ENCODE results near the gene KIF1C.
"Not testable (repeated sequence)": the region's sequence is repeated elsewhere in the genome, so short reads cannot be mapped to it uniquely, and the experiment has no call there.

KIF1C gene

DNA sequence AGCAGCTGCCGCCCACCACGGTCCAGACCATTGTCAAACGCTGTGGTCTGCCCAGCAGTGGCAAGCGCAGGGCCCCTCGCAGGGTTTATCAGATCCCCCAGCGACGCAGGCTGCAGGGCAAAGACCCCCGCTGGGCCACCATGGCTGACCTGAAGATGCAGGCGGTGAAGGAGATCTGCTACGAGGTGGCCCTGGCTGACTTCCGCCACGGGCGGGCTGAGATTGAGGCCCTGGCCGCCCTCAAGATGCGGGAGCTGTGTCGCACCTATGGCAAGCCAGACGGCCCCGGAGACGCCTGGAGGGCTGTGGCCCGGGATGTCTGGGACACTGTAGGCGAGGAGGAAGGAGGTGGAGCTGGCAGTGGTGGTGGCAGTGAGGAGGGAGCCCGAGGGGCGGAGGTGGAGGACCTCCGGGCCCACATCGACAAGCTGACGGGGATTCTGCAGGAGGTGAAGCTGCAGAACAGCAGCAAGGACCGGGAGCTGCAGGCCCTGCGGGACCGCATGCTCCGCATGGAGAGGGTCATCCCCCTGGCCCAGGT lies 24.5 kb downstream of the KIF1C start:
- no peak for TF ChIP-seq CTCF (conservative IDR thresholded peaks at IDR 0.05; ENCODE audit: low read depth, low read length)
- no peak for DNase-seq (ENCODE audit: low read depth)
- no peak overlapping the region for H3K4me3 ChIP-seq (ENCODE audit: low read length)

DNA sequence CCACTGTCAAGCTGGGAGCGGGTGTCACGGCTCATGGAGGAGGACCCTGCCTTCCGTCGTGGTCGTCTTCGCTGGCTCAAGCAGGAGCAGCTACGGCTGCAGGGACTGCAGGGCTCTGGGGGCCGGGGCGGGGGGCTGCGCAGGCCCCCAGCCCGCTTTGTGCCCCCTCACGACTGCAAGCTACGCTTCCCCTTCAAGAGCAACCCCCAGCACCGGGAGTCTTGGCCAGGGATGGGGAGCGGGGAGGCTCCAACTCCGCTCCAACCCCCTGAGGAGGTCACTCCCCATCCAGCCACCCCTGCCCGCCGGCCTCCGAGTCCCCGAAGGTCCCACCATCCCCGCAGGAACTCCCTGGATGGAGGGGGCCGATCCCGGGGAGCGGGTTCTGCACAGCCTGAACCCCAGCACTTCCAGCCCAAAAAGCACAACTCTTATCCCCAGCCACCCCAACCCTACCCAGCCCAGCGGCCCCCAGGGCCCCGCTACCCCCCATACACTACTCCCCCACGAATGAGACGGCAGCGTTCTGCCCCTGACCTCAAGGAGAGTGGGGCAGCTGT lies 25.9 kb downstream of the KIF1C start:
- no peak for TF ChIP-seq CTCF (conservative IDR thresholded peaks at IDR 0.05; ENCODE audit: low read depth, low read length)
- H3K4me3 ChIP-seq (ENCODE audit: low read length), result no peak overlapping the region
- DNase-seq (ENCODE audit: low read depth), result no peak

GRCh38 chr17:5024604-5025003 lies 26.9 kb downstream of the KIF1C start:
- no peak for DNase-seq (ENCODE audit: low read depth)
- no peak for TF ChIP-seq CTCF (conservative IDR thresholded peaks at IDR 0.05; ENCODE audit: low read depth, low read length)
- no peak overlapping the region for H3K4me3 ChIP-seq (ENCODE audit: low read length)

DNA sequence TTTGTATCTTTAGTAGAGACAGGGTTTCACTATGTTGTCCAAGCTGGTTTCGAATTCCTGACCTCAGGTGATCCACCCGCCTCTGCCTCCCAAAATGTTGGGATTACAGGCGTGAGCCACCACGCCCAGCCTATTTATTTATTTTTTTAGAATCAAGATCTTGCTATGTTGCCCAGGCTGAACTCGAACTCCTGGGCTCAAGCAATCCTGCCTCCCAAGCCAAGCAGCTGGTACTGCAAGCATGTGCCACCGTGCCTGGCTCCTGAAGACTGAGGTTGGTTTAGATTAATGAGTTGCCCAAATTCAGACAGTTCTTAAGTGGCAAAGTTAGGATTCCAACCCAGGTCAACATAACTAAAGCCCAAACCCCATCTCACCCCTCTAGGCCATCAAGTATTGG lies 29.5 kb downstream of the KIF1C start:
- H3K4me3 ChIP-seq (ENCODE audit: low read length), result no peak overlapping the region
- no peak for DNase-seq (ENCODE audit: low read depth)
- no peak for TF ChIP-seq CTCF (conservative IDR thresholded peaks at IDR 0.05; ENCODE audit: low read depth, low read length)

- no peak for TF ChIP-seq CTCF (conservative IDR thresholded peaks at IDR 0.05; ENCODE audit: low read depth, low read length)
- DNase-seq (ENCODE audit: low read depth), result no peak
- no peak overlapping the region for H3K4me3 ChIP-seq (ENCODE audit: low read length)
These were observed 30.2 kb downstream of the KIF1C start for GRCh38 chr17:5027916-5028315.

DNA sequence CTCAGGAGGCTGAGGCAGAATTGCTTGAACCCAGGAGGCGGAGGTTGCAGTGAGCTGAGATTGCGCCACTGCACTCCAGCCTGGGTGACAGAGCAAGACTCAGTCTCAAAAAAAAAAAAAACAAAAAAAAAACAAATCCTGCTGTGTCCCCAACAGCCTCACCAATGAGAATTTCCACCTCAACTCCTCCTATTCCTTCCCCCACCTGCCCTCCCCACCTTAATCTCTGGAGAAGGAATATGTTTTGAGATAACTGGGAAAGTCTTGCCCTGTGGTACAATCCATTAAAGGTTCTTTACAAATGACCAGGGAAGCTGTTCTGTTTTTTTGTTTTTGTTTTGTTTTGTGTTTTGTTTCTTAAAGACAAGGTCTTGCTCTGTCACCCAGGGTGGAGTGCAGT lies 32.4 kb downstream of the KIF1C start:
- not testable (repeated sequence) for DNase-seq (ENCODE audit: low read depth); H3K4me3 ChIP-seq (ENCODE audit: low read length)

DNA sequence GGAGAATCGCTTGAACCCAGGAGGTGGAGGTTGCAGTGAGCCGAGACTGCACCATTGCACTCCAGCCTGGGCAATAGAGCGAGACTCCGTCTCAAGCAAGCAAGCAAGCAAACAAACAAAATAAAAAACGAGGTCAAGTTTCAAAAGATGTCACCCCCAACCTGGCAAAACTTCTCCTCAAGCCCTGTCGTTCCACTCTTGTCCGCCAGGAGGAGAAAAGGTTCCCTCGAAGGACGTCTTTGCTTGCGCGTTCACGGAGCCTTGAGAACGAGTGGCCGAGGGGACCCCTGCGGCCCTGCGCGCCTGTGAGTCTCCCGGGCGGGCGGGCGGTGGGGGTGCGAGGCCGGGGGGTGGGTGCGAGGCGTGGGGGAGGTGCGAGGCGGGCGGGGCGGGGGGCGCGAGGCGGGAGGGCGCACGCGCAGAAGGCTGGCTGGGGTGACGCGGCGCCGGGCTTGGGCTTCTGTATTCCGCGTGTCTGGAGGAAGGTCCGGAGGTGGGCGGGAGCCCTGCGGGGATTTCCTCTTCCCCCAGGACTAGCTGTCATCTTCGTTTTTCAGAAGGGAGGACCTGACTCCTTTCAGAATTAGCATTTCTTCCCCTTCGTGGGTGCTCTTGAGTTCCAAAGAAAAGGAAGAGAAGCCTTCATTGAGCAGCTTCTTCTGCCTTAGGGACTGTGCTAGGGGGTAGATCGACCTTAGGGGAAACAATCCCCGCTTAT lies 33.8 kb downstream of the KIF1C start:
- H3K4me3 ChIP-seq (ENCODE audit: low read length), result peak overlapping the region; percentile 39
- peak; percentile 13 for DNase-seq (ENCODE audit: low read depth)
- peak; percentile 81 for TF ChIP-seq CTCF (conservative IDR thresholded peaks at IDR 0.05; ENCODE audit: low read depth, low read length)
